ENCODE results near the gene HHAT. TPM values are rescaled to one million over a fixed set of nuclear protein-coding genes. Genes with fewer than 3 reads are reported as not detected.

Gene HHAT
- polyA plus RNA-seq, 3 donors, result 1.1 to 1.6 (median 1.5) TPM

- Histone ChIP-seq H3K27ac (ENCODE audit: low read depth in 1 of 2, low read length in 2 of 2) (no peak overlapping the region), H3K9ac (ENCODE audit: insufficient read depth, low read length, poor library complexity, severe bottlenecking) (no peak overlapping the region), H4K20me1 (ENCODE audit: insufficient read depth, low read length) (no peaks in the 10 kb centered on the region), H3K36me3 (replicated peaks in 1 of 2; ENCODE audit: control insufficient read depth in 1 of 2, insufficient read depth in 2 of 2, low read length in 2 of 2) (no peaks in the 10 kb centered on the region), H3K4me2 (replicated peaks; ENCODE audit: extremely low read depth, low read length, poor library complexity, severe bottlenecking) (no peak overlapping the region), H2AFZ (ENCODE audit: insufficient read depth, low read depth, low read length, poor library complexity, severe bottlenecking) (no peak overlapping the region), H3K9me3 (replicated peaks in 1 of 2; ENCODE audit: control insufficient read depth in 1 of 2, insufficient read depth in 1 of 2, low read length in 2 of 2) (no peaks in the 10 kb centered on the region), H3K27me3 (ENCODE audit: control insufficient read depth in 2 of 2, insufficient read depth in 2 of 2, low read length in 2 of 2) (no peaks in the 10 kb centered on the region), H3K4me3 (replicated peaks in 1 of 3; ENCODE audit: low read depth in 2 of 3, low read length in 3 of 3) (no peak overlapping the region), H3K79me2 (ENCODE audit: insufficient read depth, low read length) (no peaks in the 10 kb centered on the region), H3K4me1 (ENCODE audit: control insufficient read depth in 1 of 2, insufficient read depth in 2 of 2, low read length in 2 of 2) (no peaks in the 10 kb centered on the region)
- TF ChIP-seq, protein P1, sequence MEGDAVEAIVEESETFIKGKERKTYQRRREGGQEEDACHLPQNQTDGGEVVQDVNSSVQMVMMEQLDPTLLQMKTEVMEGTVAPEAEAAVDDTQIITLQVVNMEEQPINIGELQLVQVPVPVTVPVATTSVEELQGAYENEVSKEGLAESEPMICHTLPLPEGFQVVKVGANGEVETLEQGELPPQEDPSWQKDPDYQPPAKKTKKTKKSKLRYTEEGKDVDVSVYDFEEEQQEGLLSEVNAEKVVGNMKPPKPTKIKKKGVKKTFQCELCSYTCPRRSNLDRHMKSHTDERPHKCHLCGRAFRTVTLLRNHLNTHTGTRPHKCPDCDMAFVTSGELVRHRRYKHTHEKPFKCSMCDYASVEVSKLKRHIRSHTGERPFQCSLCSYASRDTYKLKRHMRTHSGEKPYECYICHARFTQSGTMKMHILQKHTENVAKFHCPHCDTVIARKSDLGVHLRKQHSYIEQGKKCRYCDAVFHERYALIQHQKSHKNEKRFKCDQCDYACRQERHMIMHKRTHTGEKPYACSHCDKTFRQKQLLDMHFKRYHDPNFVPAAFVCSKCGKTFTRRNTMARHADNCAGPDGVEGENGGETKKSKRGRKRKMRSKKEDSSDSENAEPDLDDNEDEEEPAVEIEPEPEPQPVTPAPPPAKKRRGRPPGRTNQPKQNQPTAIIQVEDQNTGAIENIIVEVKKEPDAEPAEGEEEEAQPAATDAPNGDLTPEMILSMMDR (IDR thresholded peaks at IDR 0.05), result no peak
- no CpG with 5 or more reads among the region's 5 CpGs for WGBS (ENCODE audit: insufficient coverage)
- Mint-ChIP-seq H3K4me1 (peaks cover 5% of the 10 kb centered on the region), H3K4me3 (no peak overlapping the region), H3K27me3 (ENCODE audit: low read depth in 3 of 3) (no peaks in the 10 kb centered on the region), H3K36me3 (no peaks in the 10 kb centered on the region), H3K27ac (no peak overlapping the region), H3K9me3 (peaks cover 3 to 16% (median 7%) of the 10 kb centered on the region in 7 donors)
- DNase-seq, result no peak
- intact Hi-C loops (cut with micrococcal nuclease), result no loop called here
These were observed 280.1 kb downstream of the HHAT start for GRCh38 chr1:210608767-210609166.

DNA sequence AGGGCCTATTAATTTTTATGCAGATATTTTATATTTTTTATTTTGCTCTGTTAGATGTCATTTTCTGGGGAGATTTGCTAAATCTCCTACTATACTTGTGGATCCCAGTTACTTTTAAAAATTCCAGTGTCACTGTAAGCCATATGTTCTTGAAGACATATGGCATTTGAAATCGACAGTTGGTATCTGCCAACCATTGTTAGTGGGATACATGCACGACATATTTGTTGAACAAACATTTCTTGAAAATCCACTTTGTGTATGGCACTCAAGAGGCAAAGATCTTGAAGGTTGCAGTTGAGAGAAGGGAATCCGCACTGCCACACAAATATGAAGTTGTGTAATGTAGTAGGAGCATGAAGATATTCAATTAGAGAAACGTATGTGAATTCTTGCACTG lies 287.7 kb downstream of the HHAT start:
- H3K27ac ChIP-seq (ENCODE audit: low read depth in 1 of 2, low read length in 2 of 2), result no peak overlapping the region
- H3K9ac ChIP-seq (ENCODE audit: insufficient read depth, low read length, poor library complexity, severe bottlenecking), result no peak overlapping the region
- intact Hi-C loops (cut with micrococcal nuclease), result no loop called here
- H3K36me3 Mint-ChIP-seq, result no peaks in the 10 kb centered on the region
- H3K27ac Mint-ChIP-seq, result no peak overlapping the region
- H3K4me3 ChIP-seq (replicated peaks in 1 of 3; ENCODE audit: low read depth in 2 of 3, low read length in 3 of 3), result no peak overlapping the region
- H3K4me3 Mint-ChIP-seq, result no peak overlapping the region
- H4K20me1 ChIP-seq (ENCODE audit: insufficient read depth, low read length), result no peaks in the 10 kb centered on the region
- no peaks in the 10 kb centered on the region for H3K36me3 ChIP-seq (replicated peaks in 1 of 2; ENCODE audit: control insufficient read depth in 1 of 2, insufficient read depth in 2 of 2, low read length in 2 of 2)
- H2AFZ ChIP-seq (ENCODE audit: insufficient read depth, low read depth, low read length, poor library complexity, severe bottlenecking), result no peak overlapping the region
- H3K9me3 Mint-ChIP-seq, result peaks cover 0 to 6% (median 2%) of the 10 kb centered on the region in 7 donors
- 86% methylated on average over 2 of the region's 4 CpGs for WGBS (ENCODE audit: insufficient coverage)
- no peaks in the 10 kb centered on the region for H3K79me2 ChIP-seq (ENCODE audit: insufficient read depth, low read length)
- TF ChIP-seq, protein P1 (IDR thresholded peaks at IDR 0.05), result no peak
- no peaks in the 10 kb centered on the region for H3K27me3 ChIP-seq (ENCODE audit: control insufficient read depth in 2 of 2, insufficient read depth in 2 of 2, low read length in 2 of 2)
- DNase-seq, result no peak
- no peaks in the 10 kb centered on the region for H3K27me3 Mint-ChIP-seq (ENCODE audit: low read depth in 3 of 3)
- H3K4me1 Mint-ChIP-seq, result no peaks in the 10 kb centered on the region
- H3K4me2 ChIP-seq (replicated peaks; ENCODE audit: extremely low read depth, low read length, poor library complexity, severe bottlenecking), result no peak overlapping the region
- H3K9me3 ChIP-seq (replicated peaks in 1 of 2; ENCODE audit: control insufficient read depth in 1 of 2, insufficient read depth in 1 of 2, low read length in 2 of 2), result no peaks in the 10 kb centered on the region
- no peaks in the 10 kb centered on the region for H3K4me1 ChIP-seq (ENCODE audit: control insufficient read depth in 1 of 2, insufficient read depth in 2 of 2, low read length in 2 of 2)
